HTERT RPE-1 (cell line): ENCODE measurements around the gene FUBP3.

Experiments
- in situ Hi-C: fragments of 300-500 bp; cut with MboI; formaldehyde crosslinking; loops from 4 replicates; pipeline ENCODE4 v1.14.3; 2020; ENCODE audit warnings: low sequenced_read_pairs

FUBP3 gene

DNA sequence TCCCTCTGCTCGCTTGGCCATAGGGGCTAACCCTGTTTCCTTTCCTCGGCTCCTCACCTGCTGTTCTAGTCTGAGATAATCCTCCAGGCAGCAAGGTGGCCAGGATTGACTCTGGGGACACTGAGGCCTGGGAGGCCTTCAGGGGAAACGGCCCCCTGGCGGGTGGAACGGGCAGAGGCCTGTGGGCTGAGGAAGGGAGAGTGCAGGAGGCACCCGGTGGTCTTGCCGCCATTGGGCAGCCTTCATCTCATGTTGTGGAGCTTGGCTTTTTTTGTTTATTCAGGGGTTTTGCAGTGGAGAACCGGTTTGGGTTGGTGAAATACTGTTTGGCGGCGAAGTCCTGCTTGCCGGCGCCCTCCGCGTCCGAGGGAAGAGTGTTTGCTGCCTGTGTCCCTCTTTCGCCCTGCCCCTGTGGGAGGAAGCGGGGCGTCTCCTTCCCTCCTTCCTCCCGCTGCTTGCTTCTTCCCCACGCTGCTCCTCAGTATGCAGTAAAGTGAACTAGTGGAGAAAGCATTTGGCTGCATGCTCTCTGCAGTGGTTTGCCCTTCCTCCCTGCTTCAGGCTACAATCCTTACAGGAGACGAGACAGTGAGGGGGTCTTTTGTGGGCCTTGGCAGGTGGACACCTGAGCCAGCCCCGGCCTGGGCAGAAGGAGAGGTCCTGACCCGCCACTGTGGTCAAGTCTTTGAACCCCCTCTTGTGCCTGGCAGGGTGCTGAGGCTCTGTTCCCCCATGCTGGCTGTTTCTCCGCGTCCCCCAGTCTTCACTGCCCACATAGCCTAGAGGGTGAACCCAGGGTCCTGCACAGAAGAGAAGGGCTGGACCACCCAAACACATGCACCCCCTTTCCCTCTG lies 54.2 kb downstream of the FUBP3 start:
- in situ Hi-C loops, result no loop called here

- in situ Hi-C loops, result no loop called here
Measured at GRCh38 chr9:130634191-130634768, 54.9 kb downstream of the FUBP3 start.

DNA sequence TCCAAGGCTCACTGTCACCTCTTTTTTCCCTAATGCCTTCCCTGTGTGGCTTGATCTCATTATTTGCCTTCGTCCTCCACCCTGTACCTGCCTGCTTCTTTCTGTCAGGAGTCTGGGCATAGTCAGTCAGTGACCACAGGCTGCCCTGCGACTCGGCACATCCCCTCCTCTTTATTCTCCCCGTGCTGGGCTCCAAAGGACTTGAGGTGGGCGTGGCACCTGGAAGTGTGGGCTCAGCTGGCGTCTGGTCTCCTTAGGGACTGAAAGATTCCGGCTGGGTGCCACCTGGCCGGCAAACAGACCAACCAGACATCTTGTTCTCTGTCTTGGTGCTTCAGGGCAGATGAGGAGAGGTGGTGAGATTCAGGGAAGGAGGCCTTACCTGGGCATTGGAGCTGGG lies 55.4 kb downstream of the FUBP3 start:
- in situ Hi-C loops, result no loop called here

DNA sequence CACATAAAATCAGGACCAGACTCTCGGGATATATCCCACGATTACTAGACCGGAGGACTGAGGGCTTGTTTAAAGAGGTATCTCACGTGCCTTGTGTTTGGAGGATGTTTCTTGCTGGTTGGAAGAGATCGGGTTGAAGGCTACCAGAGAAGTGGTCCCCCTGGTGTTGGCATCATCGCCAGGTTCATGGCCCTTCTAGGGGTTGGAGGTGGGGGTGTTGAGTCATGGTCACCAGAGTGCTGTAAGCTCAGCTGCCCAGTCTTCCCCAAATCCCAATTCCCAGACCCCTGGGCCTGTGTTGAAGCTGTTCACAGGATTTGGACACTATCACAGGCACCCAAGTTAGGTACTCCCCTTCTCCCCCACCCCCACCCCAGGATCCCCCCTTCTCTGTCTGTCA lies 55.9 kb downstream of the FUBP3 start:
- in situ Hi-C loops, result no loop called here

GRCh38 chr9:130635721-130636647 lies 56.6 kb downstream of the FUBP3 start:
- in situ Hi-C loops, result no loop called here

DNA sequence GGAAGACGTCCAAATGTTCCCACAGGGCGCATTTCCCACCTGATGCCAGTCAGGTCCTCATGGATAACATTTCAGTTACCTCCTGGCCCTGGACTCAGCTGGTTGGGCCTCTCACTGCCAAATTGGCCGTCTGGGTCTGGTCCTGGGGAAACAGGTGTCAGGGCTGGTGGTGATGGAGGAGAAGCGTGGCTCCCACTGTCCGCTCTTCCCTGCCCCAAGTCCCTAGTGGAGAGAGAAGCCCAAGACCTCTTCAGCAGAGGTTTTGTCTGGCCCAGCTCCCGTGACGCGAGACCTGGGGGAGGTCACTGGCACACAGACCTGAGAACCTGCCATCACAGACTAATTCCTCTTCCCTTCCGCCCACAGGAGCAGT lies 57.3 kb downstream of the FUBP3 start:
- in situ Hi-C loops, result no loop called here

DNA sequence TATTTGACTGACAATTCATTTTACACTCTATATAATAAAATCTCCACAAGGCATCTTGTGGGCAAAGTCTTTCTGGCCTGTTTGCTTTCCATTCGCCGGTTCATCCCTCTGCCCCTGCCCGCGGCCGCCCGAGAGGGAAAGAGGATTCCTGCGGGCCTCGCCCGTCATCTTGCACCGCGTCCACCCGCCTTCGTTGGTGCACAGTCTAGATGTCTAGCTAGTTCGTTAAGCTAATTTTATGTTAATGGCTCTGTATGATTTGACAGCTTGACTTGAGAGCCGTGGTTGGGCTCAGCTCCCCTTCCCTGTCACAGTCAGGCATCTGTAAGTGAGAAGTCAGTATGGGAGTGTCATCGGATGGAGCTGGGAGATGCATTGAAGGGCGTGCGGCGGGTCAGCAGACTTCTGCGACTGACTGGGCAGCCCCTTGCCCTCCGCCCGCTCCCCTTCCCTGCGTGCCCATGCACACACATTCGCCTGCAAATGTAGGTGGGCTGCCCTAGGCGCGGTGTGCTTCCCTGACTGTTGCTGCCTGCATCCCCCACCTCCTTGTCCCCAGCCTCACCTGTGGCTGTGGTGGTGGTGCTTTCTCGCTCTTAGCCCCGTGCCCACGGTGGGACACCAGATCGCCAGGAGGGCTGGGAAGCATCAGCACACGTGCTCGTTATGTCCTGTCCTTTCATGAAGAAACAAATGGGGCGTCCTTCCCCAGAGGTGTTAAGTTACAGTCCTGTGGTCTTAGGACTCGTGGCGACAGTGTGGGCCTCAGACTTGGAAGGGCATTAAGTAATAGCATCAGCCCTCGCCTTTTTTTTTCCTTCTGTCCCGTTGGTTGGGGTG lies 59.1 kb downstream of the FUBP3 start:
- in situ Hi-C loops, result no loop called here

DNA sequence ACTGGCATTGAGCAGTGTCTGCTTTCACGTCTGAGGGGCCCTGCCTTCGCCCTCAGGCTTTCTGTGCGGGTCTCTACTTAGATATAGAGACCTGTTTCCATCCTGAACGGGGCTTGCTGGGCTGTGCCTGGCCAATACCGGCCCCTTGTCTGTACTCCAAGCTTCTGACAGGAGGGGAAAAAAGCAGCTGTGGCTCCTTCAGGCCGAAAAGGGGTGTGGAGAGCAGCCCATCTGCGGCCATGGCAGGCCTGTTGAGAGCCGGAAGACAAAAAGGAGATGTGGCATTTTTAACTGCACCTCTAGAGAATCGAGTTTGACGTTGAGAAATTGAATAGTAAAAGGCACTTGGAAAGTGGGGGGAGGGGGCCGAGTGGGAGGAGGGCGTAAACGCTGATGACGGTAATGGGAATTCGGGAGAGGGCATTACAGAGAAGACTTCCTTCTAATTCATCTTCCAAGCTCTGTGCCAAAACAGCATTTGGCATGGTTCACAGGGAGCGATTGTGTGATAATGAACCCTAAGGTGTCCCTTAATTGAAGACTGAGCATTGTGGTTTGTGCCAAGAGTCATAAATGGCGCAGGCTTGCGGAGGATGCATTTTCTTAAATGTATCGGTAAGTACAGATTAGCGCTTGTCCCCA lies 59.9 kb downstream of the FUBP3 start:
- in situ Hi-C loops, result no loop called here

DNA sequence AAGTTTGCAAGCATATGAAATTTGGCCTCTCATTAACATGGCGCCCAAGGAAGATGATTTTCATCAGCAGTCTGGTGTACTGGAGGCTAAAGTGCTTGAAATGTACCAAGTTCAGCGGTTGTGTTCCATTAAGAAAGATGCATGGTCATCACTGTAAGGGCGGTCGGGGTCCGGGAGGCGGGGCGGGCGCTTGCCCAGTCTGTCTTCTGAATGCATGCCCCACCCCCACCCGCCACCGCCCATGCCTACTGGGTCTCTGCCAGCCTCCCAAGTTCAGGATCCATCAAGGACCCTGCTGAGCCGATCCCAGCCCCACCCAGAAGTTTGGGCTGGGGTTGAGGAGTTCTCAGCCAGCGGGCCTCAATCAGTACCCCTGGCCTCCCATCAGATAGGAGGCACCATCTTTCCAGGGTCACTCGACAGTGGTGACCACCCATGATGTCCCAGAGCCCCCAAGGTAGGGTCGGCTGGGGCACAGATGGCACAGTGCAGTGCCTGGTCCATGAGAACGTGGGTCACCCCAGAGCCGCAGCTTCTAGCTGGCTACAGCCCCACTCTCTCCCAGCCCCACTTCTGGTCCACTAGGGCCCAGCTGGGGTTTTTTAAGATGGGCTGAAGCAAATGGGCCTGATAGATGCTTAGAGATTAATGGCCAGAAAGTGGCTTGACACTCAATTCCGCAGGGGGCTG lies 60.6 kb downstream of the FUBP3 start:
- in situ Hi-C loops, result no loop called here

DNA sequence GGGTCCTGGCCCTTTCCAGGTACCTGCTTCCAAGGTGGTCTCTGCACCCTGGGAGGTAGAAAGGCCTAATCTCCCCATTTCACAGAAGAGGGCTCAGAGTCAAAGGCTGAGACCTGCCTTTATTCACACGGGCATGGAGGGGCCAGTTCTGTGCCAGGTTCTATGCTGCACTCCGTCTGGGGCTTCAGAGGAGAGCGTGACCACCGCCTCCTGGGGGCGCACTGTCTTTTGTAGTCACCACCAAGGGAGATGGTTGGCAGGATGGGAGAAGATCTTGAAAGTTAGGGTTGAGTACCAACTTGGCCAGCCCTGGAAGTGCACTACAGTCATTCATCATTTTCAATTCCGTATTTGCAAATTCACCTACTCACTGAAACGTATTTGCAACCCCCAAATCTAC lies 61.3 kb downstream of the FUBP3 start:
- in situ Hi-C loops, result no loop called here

- in situ Hi-C loops, result no loop called here
Measured at GRCh38 chr9:130642926-130643325, 63.5 kb downstream of the FUBP3 start.

- in situ Hi-C loops, result no loop called here
Measured at GRCh38 chr9:130651221-130651620, 71.8 kb downstream of the FUBP3 start.

GRCh38 chr9:130651752-130652151 lies 72.4 kb downstream of the FUBP3 start:
- in situ Hi-C loops, result no loop called here

DNA sequence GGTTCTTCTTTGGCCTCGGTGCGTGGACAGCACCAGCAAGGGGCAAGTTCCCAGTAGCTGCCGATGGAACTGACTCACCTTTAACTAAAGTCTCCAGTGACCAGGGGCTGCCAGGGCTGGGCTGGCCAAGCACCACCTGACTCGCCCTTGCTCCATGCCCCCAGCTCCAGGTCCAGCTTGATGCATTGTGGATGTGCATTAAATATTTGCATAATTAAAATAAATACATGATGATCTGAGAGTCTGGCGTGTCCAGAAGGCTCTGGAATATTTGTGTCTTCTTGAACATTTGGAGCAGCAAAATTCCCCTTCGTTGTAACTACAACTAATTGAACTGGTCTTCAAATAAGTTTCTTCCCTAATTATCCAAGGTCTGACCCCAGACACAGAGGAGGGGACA lies 75.5 kb downstream of the FUBP3 start:
- in situ Hi-C loops, result no loop called here

GRCh38 chr9:130658893-130659698 lies 79.7 kb downstream of the FUBP3 start:
- in situ Hi-C loops, result no loop called here

DNA sequence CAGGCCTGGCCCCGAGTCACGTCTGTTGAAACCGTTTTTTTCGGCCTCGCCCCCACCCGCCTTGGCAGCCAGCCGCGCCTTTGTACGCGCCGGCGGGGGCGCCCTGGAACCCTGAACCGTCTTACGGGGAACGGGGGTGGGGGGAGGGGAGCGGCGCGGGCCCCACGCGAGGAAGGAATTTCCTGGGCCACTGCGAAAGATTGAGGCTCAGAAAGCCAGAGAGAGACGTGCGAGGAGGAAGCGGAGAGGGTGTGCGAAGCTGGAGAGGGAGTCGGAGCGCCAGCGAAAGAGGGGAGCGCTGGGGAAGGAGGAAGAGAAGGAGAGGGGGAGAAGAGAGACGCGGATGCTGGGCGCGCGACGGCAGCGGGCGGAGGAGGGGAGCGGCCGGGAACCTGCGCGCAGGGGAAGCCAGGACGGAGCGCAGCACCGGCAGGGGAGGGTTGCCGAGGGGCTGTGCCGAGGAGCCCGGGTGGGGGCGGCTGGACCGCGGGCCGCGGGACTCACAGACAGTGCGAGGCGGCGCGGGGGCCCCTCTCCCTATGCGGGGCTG lies 80.4 kb downstream of the FUBP3 start:
- in situ Hi-C loops, result no loop called here

GRCh38 chr9:130660326-130660682 lies 80.9 kb downstream of the FUBP3 start:
- in situ Hi-C loops, result no loop called here

GRCh38 chr9:130660683-130661450 lies 81.5 kb downstream of the FUBP3 start:
- in situ Hi-C loops, result no loop called here
